ENCODE measurements around the gene RNMT. TPM values are rescaled to one million over a fixed set of nuclear protein-coding genes. Genes with fewer than 3 reads are reported as not detected.

The RNMT gene
- total RNA-seq, 4 donors from 2014 or later, result 26.7 to 45.9 (median 34.0) TPM

- TF ChIP-seq POLR2A (IDR thresholded peaks at IDR 0.05), result no peak
- TF ChIP-seq CTCF (IDR thresholded peaks at IDR 0.05), result no peak
These were observed 16.1 kb upstream of the RNMT start for GRCh38 chr18:13710414-13710831.

GRCh38 chr18:13712400-13713131 is 13.9 kb upstream of the RNMT start:
- TF ChIP-seq CTCF (IDR thresholded peaks at IDR 0.05) (no peak), POLR2A (IDR thresholded peaks at IDR 0.05) (no peak)
- H3K4me1 ChIP-seq, result no peaks in the 10 kb centered on the region
- DNase-seq, result no peak
- no peak overlapping the region for H3K4me3 ChIP-seq (replicated peaks in 1 of 3)
- H3K27me3 ChIP-seq, result no peaks in the 10 kb centered on the region
- no peaks in the 10 kb centered on the region for H3K36me3 ChIP-seq
- no peaks in the 10 kb centered on the region for H3K9me3 ChIP-seq
- no peak overlapping the region for H3K27ac ChIP-seq
- intact Hi-C loops (cut with DNase I), result no loop called here
- 81 to 91% methylated on average over 8 of the region's 8 CpGs for WGBS, 2 donors

More at GRCh38 chr18:13710414-13710831, 16.1 kb upstream of the RNMT start:
- Histone ChIP-seq H3K36me3 (no peaks in the 10 kb centered on the region), H3K9me3 (no peaks in the 10 kb centered on the region), H3K27ac (no peak overlapping the region), H3K27me3 (no peaks in the 10 kb centered on the region), H3K4me1 (no peaks in the 10 kb centered on the region), H3K4me3 (replicated peaks in 1 of 3) (no peak overlapping the region)
- intact Hi-C loops (cut with DNase I), result no loop called here
- WGBS, 2 donors, result 90 to 97% methylated on average over 6 of the region's 6 CpGs
- DNase-seq, result no peak

- no peak for DNase-seq
- TF ChIP-seq POLR2A (IDR thresholded peaks at IDR 0.05), result no peak
- no peak for TF ChIP-seq CTCF (IDR thresholded peaks at IDR 0.05)
- H3K27ac ChIP-seq, result no peak overlapping the region
- intact Hi-C loops (cut with DNase I), result no loop called here
- H3K4me3 ChIP-seq (replicated peaks in 1 of 3), result no peak overlapping the region
- H3K4me1 ChIP-seq, result no peaks in the 10 kb centered on the region
- H3K27me3 ChIP-seq, result no peaks in the 10 kb centered on the region
- WGBS, 2 donors, result 77 to 84% methylated on average over 8 of the region's 8 CpGs
- no peaks in the 10 kb centered on the region for H3K36me3 ChIP-seq
- no peaks in the 10 kb centered on the region for H3K9me3 ChIP-seq
These were observed 12.9 kb upstream of the RNMT start for GRCh38 chr18:13713455-13714055.

- DNase-seq, result no peak
- no peaks in the 10 kb centered on the region for H3K27me3 ChIP-seq
- H3K27ac ChIP-seq, result no peak overlapping the region
- H3K36me3 ChIP-seq, result no peaks in the 10 kb centered on the region
- TF ChIP-seq POLR2A (IDR thresholded peaks at IDR 0.05) (no peak), CTCF (IDR thresholded peaks at IDR 0.05) (no peak)
- 95 to 96% methylated on average over 2 of the region's 2 CpGs for WGBS, 2 donors
- intact Hi-C loops (cut with DNase I), result no loop called here
- no peaks in the 10 kb centered on the region for H3K9me3 ChIP-seq
- H3K4me1 ChIP-seq, result peaks cover 3% of the 10 kb centered on the region in 2 donors
- H3K4me3 ChIP-seq (replicated peaks in 1 of 3), result no peak overlapping the region
These were observed 11.1 kb upstream of the RNMT start for GRCh38 chr18:13715330-13715729.

GRCh38 chr18:13716916-13717315 is 9.6 kb upstream of the RNMT start:
- Histone ChIP-seq H3K36me3 (no peaks in the 10 kb centered on the region), H3K4me1 (peaks cover 3% of the 10 kb centered on the region in 2 donors), H3K9me3 (no peaks in the 10 kb centered on the region), H3K27ac (no peak overlapping the region), H3K27me3 (no peaks in the 10 kb centered on the region), H3K4me3 (replicated peaks in 1 of 3) (no peak overlapping the region)
- no peak for DNase-seq
- intact Hi-C loops (cut with DNase I), result no loop called here
- TF ChIP-seq CTCF (IDR thresholded peaks at IDR 0.05), result no peak
- TF ChIP-seq POLR2A (IDR thresholded peaks at IDR 0.05), result no peak
- 97 to 100% methylated on average over 4 of the region's 4 CpGs for WGBS, 2 donors
